Endodermal cell (in vitro differentiated cells): ENCODE measurements around the gene CTCFL. TPM values are rescaled to one million over a fixed set of nuclear protein-coding genes. Genes with fewer than 3 reads are reported as not detected.

Experiments
- DNase-seq: peaks from one replicate; pipeline ENCODE4 v3.0.0-alpha.2; 2017
- H3K27ac ChIP-seq: 2 replicates; pipeline ENCODE4 v1.5.1; 2013; ENCODE audit warnings: mild to moderate bottlenecking, low read depth, low read length, moderate library complexity
- H3K27me3 ChIP-seq: 2 replicates; pipeline ENCODE4 v1.6.1; 2013; ENCODE audit warnings: mild to moderate bottlenecking, low read length, moderate library complexity; ENCODE audit not compliant: insufficient read depth, control insufficient read depth, poor library complexity, severe bottlenecking
- H3K36me3 ChIP-seq: 2 replicates; pipeline ENCODE4 v1.7.0; 2013; ENCODE audit warnings: mild to moderate bottlenecking, low read length, moderate library complexity; ENCODE audit not compliant: control insufficient read depth, insufficient read depth
- H3K4me1 ChIP-seq: one replicate; pipeline ENCODE4 v1.7.0; 2013; ENCODE audit warnings: low read length; ENCODE audit not compliant: control insufficient read depth, insufficient read depth
- H3K4me3 ChIP-seq: 2 replicates; pipeline ENCODE4 v1.5.1; 2013; ENCODE audit warnings: mild to moderate bottlenecking, low read length, moderate library complexity
- H3K9ac ChIP-seq: 2 replicates; pipeline ENCODE4 v1.6.1; 2013; ENCODE audit warnings: mild to moderate bottlenecking, low read length, moderate library complexity; ENCODE audit not compliant: poor library complexity, severe bottlenecking; ENCODE audit errors: extremely low read depth
- H3K9me3 ChIP-seq: 2 replicates; pipeline ENCODE4 v1.6.1; 2013; ENCODE audit warnings: mild to moderate bottlenecking, low read length, moderate library complexity; ENCODE audit not compliant: control insufficient read depth
- H3K27ac Mint-ChIP-seq: 2 replicates; pipeline ENCODE4 v1.8.0; 2020; ENCODE audit warnings: mixed read lengths
- H3K27me3 Mint-ChIP-seq: 2 replicates; pipeline ENCODE4 v1.8.0; 2021; ENCODE audit warnings: mild to moderate bottlenecking, mixed read lengths; ENCODE audit not compliant: insufficient read depth
- H3K36me3 Mint-ChIP-seq: 2 replicates; pipeline ENCODE4 v1.8.0; 2020; ENCODE audit warnings: low read depth, mixed read lengths
- H3K4me1 Mint-ChIP-seq: 2 replicates; pipeline ENCODE4 v1.8.0; 2020; ENCODE audit warnings: mixed read lengths
- H3K4me3 Mint-ChIP-seq: 2 replicates; pipeline ENCODE4 v1.8.0; 2020; ENCODE audit warnings: mild to moderate bottlenecking, moderate library complexity, mixed read lengths
- H3K9me3 Mint-ChIP-seq: 2 replicates; pipeline ENCODE4 v1.8.0; 2020; ENCODE audit warnings: mild to moderate bottlenecking, mixed read lengths
- WGBS, 2 experiments: methylation state at CpG; one replicate each; pipeline versions ENCODE4 v1.1.5 to v1.1.7; 2013; ENCODE audit warnings: missing lambda C conversion rate in 2 of 2, mixed read lengths in 1 of 2; ENCODE audit not compliant: insufficient coverage in 1 of 2, insufficient read length in 1 of 2; 5-methylcytosine and 5-hydroxymethylcytosine counted together
- total RNA-seq, 2 donors: library from RNA; stranded (reverse); fragmentation: NEBNext Ultra II Directional in 1 of 2; extraction: Animal tissue kit (Norgen Biotek cat#: 25700) in 1 of 2; gene quantifications; 2 replicates in 1 of 2; 3 replicates in 1 of 2; pipeline ENCODE4 v1.2.1, GENCODE V29; 2021
- TF ChIP-seq, protein P1 (sequence below): fragments of 200-600 bp; sonication (generic); conservative IDR thresholded peaks from 2 replicates; pipeline ENCODE4 v1.5.0; 2021; ENCODE audit warnings: antibody characterized with exemption, mild to moderate bottlenecking

Gene CTCFL
- total RNA-seq, 2 donors from 2014 or later: 0.33 to 1.4 TPM

DNA sequence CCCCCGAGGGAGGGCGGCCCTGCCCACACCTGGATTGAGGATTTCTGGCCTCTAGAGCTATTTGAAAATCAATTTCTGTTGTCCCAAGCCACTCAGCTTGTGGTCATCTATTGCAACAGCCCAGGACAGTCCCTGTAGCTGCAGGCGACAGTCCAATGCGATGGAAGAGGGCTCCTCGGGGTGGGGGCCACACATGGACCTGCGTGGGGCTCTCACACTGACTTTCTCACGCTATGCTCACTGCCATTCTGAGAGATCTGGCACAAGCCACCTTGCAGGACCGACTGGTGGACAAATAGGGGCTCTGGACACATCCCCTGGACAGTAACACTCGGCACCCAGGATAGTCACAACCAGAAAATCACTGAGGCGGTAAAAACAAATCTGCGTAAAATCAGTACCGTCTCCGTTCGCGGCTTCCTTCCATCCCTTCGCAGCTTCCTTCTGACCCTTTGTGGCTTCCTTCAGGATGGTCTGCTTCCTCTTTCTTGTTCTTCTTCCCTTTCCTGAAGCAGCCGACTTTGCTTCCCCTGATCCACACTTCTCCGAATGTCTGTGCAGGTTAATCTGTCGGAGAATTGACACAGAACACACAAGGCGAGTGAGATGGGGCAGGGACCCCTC lies 21.8 kb downstream of the CTCFL start:
- no peaks in the 10 kb centered on the region for H3K9me3 ChIP-seq
- TF ChIP-seq, protein P1, sequence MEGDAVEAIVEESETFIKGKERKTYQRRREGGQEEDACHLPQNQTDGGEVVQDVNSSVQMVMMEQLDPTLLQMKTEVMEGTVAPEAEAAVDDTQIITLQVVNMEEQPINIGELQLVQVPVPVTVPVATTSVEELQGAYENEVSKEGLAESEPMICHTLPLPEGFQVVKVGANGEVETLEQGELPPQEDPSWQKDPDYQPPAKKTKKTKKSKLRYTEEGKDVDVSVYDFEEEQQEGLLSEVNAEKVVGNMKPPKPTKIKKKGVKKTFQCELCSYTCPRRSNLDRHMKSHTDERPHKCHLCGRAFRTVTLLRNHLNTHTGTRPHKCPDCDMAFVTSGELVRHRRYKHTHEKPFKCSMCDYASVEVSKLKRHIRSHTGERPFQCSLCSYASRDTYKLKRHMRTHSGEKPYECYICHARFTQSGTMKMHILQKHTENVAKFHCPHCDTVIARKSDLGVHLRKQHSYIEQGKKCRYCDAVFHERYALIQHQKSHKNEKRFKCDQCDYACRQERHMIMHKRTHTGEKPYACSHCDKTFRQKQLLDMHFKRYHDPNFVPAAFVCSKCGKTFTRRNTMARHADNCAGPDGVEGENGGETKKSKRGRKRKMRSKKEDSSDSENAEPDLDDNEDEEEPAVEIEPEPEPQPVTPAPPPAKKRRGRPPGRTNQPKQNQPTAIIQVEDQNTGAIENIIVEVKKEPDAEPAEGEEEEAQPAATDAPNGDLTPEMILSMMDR: no peak
- no peaks in the 10 kb centered on the region for H3K9me3 Mint-ChIP-seq
- H3K27ac Mint-ChIP-seq: no peak overlapping the region
- peaks cover 33% of the 10 kb centered on the region for H3K27me3 Mint-ChIP-seq
- H3K9ac ChIP-seq: no peak overlapping the region
- H3K36me3 Mint-ChIP-seq: no peaks in the 10 kb centered on the region
- WGBS, 2 experiments: 88 to 89% methylated on average over 17 to 20 of the region's 20 CpGs
- H3K4me3 Mint-ChIP-seq: no peak overlapping the region
- peaks cover 26% of the 10 kb centered on the region for H3K4me1 Mint-ChIP-seq
- H3K27me3 ChIP-seq: peaks cover 16% of the 10 kb centered on the region
- no peak for DNase-seq
- H3K4me1 ChIP-seq: no peaks in the 10 kb centered on the region
- no peak overlapping the region for H3K4me3 ChIP-seq
- H3K36me3 ChIP-seq: no peaks in the 10 kb centered on the region
- no peak overlapping the region for H3K27ac ChIP-seq

DNA sequence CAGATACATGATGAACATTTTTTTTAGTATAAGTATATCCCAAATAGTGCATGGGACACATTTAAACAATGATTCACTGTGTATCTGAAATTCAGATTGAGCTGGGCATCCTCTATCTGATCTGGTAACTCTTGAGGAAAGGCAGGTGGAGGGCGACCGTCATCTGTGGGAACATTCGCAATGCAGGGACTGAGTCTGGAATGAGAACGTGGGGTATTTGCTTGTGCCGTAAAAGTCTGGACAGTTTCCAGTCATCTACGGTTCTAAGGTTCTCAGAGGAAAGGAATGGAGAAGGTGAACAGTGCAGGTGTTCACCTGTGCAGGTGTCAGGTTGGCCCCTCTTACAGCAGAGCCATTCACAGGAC lies 22.6 kb downstream of the CTCFL start:
- Mint-ChIP-seq H3K4me3 (no peak overlapping the region), H3K27me3 (peaks cover 32% of the 10 kb centered on the region)
- 94% methylated on average over 6 of the region's 6 CpGs; no CpG with 5 or more reads in 1 of the 2 experiments for WGBS, 2 experiments

DNA sequence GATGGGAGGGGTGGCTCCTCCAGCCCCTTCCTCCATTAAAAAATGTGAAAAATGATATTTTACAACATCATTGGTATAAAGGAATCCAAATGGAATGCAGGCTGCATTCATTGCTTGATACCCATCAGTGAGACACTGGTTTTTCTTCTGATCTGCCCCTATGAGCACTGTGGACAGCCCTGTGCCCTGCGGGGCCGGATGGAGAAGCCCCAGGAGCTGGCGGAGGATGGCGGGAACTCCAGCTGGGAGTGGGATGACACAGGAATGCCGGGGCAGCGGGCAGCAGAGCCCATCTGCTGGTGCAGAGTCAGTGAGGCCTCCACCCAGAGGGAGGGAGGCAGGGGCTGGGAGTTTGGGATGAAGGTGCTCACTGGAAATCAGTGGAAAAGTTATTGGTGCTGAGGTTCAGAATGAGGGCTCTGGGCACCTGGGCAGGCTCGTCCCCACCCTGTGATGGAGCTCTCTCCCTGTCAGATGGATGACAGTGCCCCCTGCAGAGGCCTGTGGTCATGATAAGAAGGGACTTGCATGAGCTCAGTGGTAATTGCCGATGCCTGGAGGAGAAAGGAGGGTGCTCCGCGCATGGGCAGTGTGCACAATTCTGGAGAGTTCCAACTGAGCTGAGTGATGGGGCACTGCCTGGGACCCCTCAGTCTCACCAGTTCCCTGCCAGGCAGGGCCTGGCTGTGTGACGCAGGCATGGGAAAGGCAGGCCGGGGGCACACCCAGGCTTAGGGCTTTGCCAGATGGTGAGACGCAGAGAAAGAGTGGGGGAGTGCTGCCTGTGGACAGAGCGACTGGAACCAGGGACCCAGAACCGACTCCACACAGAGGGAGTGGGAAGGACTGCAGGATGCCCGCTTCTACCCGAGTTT lies 23.2 kb downstream of the CTCFL start:
- Histone ChIP-seq H3K27me3 (peaks cover 8% of the 10 kb centered on the region), H3K9ac (no peak overlapping the region), H3K4me3 (no peak overlapping the region), H3K27ac (no peak overlapping the region), H3K9me3 (no peaks in the 10 kb centered on the region), H3K36me3 (no peaks in the 10 kb centered on the region), H3K4me1 (no peaks in the 10 kb centered on the region)
- Mint-ChIP-seq H3K4me1 (peaks cover 25% of the 10 kb centered on the region), H3K4me3 (no peak overlapping the region), H3K36me3 (no peaks in the 10 kb centered on the region), H3K27ac (no peak overlapping the region), H3K9me3 (no peaks in the 10 kb centered on the region), H3K27me3 (peaks cover 32% of the 10 kb centered on the region)
- DNase-seq: peak; percentile 76
- TF ChIP-seq, protein P1: no peak
- WGBS, 2 experiments: 84 to 86% methylated on average over 9 to 15 of the region's 17 CpGs

More for the DNA sequence above, 22.6 kb downstream of the CTCFL start:
- Histone ChIP-seq H3K4me1 (no peaks in the 10 kb centered on the region), H3K36me3 (no peaks in the 10 kb centered on the region), H3K27me3 (peaks cover 12% of the 10 kb centered on the region), H3K27ac (no peak overlapping the region), H3K9ac (no peak overlapping the region), H3K4me3 (no peak overlapping the region), H3K9me3 (no peaks in the 10 kb centered on the region)
- peaks cover 25% of the 10 kb centered on the region for H3K4me1 Mint-ChIP-seq
- DNase-seq: peak; percentile 30
- no peaks in the 10 kb centered on the region for H3K36me3 Mint-ChIP-seq
- TF ChIP-seq, protein P1: no peak
- H3K27ac Mint-ChIP-seq: no peak overlapping the region
- no peaks in the 10 kb centered on the region for H3K9me3 Mint-ChIP-seq
